Gastrocnemius medialis (tissue), 4 donors: Measurements from ENCODE around the gene ARMC3. TPM values are rescaled to one million over a fixed set of nuclear protein-coding genes. Genes with fewer than 3 reads are reported as not detected.

Experiments used
- ATAC-seq, 2 donors: fragments of 150-250 bp; one replicate each; pipeline ENCODE4 v1.9.1; 2016
- DNase-seq, 2 donors: peaks; one replicate each; pipeline ENCODE4 v3.0.0-alpha.2; 2019
- H3K27ac ChIP-seq, 4 donors: fragments of 200-600 bp; sonication (generic); 1 replicate in 1 of 4; 2 replicates in 3 of 4; pipeline ENCODE4 v1.5.1; 2016 to 2018; ENCODE audit warnings: mild to moderate bottlenecking in 2 of 4, moderate library complexity in 1 of 4
- H3K27me3 ChIP-seq, 3 donors: fragments of 200-600 bp; sonication (generic) in 2 of 3; 1 replicate in 1 of 3; 2 replicates in 2 of 3; pipeline versions ENCODE4 v1.5.1 to v1.6.0; 2016 to 2019; ENCODE audit warnings: mild to moderate bottlenecking in 1 of 3, moderate library complexity in 1 of 3
- H3K36me3 ChIP-seq, 2 donors: fragments of 200-600 bp; sonication (generic) in 1 of 2; one replicate each; pipeline ENCODE4 v1.5.1; 2017 to 2018
- H3K4me1 ChIP-seq, 2 donors: fragments of 200-600 bp; sonication (generic) in 1 of 2; one replicate each; pipeline ENCODE4 v1.5.1; 2016 to 2017; ENCODE audit warnings: mild to moderate bottlenecking in 2 of 2
- H3K4me3 ChIP-seq, 4 donors: fragments of 200-600 bp; sonication (generic) in 3 of 4; 1 replicate in 1 of 4; 2 replicates in 3 of 4; pipeline ENCODE4 v1.5.1; 2016 to 2019; ENCODE audit warnings: mild to moderate bottlenecking in 2 of 4
- H3K9me3 ChIP-seq, 3 donors: fragments of 200-600 bp; sonication (generic) in 2 of 3; 1 replicate in 1 of 3; 2 replicates in 2 of 3; pipeline ENCODE4 v1.5.1; 2016 to 2019
- POLR2A ChIP-seq, 2 donors: fragments of 450-650 bp; IDR thresholded peaks; one replicate each; pipeline ENCODE4 v1.6.1; 2017; ENCODE audit warnings: antibody characterized with exemption in 2 of 2, mild to moderate bottlenecking in 2 of 2, moderate library complexity in 2 of 2
- in situ Hi-C, 4 donors: fragments of 200-750 bp; cut with MboI; loops; one replicate each; pipeline versions ENCODE4 v1.15.0 to v1.8.0; 2017; ENCODE audit warnings: low sequenced_read_pairs in 4 of 4
- intact Hi-C: fragments of 100-400 bp; cut with DNase I; formaldehyde crosslinking; loops from one replicate; pipeline ENCODE4 v1.15.1; 2023; ENCODE audit warnings: low total_unique reads
- total RNA-seq, 4 donors: library from RNA; depleted of rRNA; stranded (reverse); fragments of >200 nt; gene quantifications; one replicate each; pipeline versions ENCODE4 v1.1.0 to v1.2.3, GENCODE V29; 2016
- TF ChIP-seq, protein P1 (sequence below), 5 experiments: fragments of 450-650 bp in 3 of 5; fragments of 200-600 bp in 2 of 5; sonication (generic) in 2 of 5; IDR thresholded peaks in 4 of 5; conservative IDR thresholded peaks in 1 of 5; 1 replicate in 4 of 5; 2 replicates in 1 of 5; pipeline ENCODE4 v1.5.1; 2016 to 2019; ENCODE audit warnings: antibody characterized with exemption in 5 of 5, mild to moderate bottlenecking in 3 of 5, moderate library complexity in 3 of 5

ARMC3 gene
- total RNA-seq, 4 donors from 2014 or later = not detected

DNA sequence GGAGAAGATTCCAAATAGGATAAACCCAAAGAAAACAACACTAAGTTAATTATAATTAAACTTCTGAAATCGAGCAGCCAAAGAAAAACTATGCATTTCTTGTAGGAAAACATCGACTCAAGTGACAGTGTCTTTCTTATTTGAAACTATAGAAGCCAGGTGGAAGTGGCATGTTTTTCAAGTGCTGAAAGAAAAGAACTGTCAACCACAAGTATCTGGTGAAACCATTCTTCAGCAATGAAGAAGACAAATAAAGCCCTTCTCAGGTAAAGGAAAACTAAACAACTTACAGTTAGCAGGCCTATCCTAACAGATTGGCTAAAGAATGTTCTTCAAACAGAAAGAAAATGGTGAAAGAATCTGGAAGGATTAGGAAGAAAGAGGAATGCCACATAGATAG is 96.1 kb downstream of the ARMC3 start:
- H3K36me3 ChIP-seq = no peaks in the 10 kb centered on the region
- no peak overlapping the region for H3K27ac ChIP-seq
- in situ Hi-C loops = no loop called here
- ATAC-seq = no peak
- H3K27me3 ChIP-seq = no peaks in the 10 kb centered on the region
- no peaks in the 10 kb centered on the region for H3K4me1 ChIP-seq
- H3K4me3 ChIP-seq = no peak overlapping the region
- no peak for DNase-seq
- H3K9me3 ChIP-seq = no peaks in the 10 kb centered on the region
- TF ChIP-seq, protein P1, sequence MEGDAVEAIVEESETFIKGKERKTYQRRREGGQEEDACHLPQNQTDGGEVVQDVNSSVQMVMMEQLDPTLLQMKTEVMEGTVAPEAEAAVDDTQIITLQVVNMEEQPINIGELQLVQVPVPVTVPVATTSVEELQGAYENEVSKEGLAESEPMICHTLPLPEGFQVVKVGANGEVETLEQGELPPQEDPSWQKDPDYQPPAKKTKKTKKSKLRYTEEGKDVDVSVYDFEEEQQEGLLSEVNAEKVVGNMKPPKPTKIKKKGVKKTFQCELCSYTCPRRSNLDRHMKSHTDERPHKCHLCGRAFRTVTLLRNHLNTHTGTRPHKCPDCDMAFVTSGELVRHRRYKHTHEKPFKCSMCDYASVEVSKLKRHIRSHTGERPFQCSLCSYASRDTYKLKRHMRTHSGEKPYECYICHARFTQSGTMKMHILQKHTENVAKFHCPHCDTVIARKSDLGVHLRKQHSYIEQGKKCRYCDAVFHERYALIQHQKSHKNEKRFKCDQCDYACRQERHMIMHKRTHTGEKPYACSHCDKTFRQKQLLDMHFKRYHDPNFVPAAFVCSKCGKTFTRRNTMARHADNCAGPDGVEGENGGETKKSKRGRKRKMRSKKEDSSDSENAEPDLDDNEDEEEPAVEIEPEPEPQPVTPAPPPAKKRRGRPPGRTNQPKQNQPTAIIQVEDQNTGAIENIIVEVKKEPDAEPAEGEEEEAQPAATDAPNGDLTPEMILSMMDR (IDR thresholded peaks at IDR 0.05 in 4 of 5, conservative IDR thresholded peaks at IDR 0.05 in 1 of 5) = no peak
- TF ChIP-seq POLR2A (IDR thresholded peaks at IDR 0.05) = no peak
- intact Hi-C loops = no loop called here

DNA sequence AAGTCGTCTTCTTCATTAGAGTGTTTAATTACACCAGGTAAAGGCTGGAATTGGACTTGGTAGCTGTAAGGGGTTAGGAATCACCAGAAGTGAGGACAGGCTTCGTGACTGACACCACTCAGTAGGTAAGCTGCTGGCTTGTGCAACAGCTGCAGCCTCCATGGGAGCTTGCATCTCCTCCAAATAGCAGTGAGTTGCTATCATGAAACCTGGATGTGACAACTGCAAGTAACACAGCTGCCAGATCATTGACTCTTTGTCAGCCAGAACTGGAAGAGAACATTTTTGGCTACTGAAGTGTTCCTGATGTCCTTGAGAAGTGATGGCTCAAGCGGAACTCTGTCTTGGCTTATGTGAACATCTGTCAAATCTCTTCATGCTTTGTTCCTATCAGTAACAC is 103.5 kb downstream of the ARMC3 start:
- in situ Hi-C loops (no loop called here), intact Hi-C loops (no loop called here)
- no peaks in the 10 kb centered on the region for H3K36me3 ChIP-seq
- DNase-seq (no peak), ATAC-seq (no peak)
- H3K4me1 ChIP-seq = no peaks in the 10 kb centered on the region
- no peak overlapping the region for H3K4me3 ChIP-seq
- TF ChIP-seq, protein P1 (IDR thresholded peaks at IDR 0.05 in 4 of 5, conservative IDR thresholded peaks at IDR 0.05 in 1 of 5) = no peak
- no peak for TF ChIP-seq POLR2A (IDR thresholded peaks at IDR 0.05)
- H3K27ac ChIP-seq = no peak overlapping the region
- H3K27me3 ChIP-seq = no peaks in the 10 kb centered on the region
- H3K9me3 ChIP-seq = no peaks in the 10 kb centered on the region

DNA sequence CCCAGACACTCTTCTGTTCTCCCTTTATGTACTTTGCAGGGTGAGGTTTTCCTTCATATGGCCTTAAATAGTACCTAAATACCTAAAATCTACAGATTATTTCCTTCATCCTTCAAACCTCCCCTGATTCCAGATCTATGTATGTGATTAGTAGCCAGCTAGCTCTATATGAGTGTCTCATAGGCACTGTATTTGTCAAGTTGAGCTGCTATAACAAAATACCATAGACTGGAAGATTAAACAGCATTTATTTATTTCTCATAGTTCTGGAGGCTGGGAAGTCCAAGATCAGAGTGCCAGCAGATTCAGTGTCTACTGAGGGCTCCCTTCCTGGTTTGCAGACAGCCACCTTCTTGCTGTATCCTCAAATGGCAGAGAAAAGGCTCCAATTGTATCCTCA is 106.9 kb downstream of the ARMC3 start:
- H3K9me3 ChIP-seq = no peaks in the 10 kb centered on the region
- H3K27ac ChIP-seq = no peak overlapping the region
- ATAC-seq (no peak), DNase-seq (no peak)
- no peak overlapping the region for H3K4me3 ChIP-seq
- TF ChIP-seq POLR2A (IDR thresholded peaks at IDR 0.05) = no peak
- TF ChIP-seq, protein P1 (IDR thresholded peaks at IDR 0.05 in 4 of 5, conservative IDR thresholded peaks at IDR 0.05 in 1 of 5) = no peak
- intact Hi-C loops = no loop called here
- in situ Hi-C loops = no loop called here
- no peaks in the 10 kb centered on the region for H3K4me1 ChIP-seq
- no peaks in the 10 kb centered on the region for H3K36me3 ChIP-seq
- H3K27me3 ChIP-seq = no peaks in the 10 kb centered on the region

DNA sequence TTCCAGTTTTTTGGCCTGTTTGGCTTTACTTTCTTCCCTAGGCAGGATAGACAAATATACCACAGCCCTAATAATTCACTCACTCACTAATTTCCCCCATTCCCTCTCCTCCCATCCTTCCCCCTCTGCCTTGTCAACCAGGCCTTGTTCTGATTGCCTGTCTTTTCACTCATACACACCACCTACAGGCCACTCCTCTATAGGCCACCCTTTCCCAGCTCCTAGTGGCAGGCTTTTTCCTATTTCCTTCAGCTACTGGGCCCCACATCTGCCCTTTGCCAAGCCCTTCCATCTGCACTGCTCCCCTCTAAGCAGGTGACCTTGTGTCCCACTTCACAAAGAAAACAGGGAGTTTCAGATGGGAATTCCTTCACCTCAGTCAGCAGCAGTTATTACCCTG is 107.7 kb downstream of the ARMC3 start:
- H3K36me3 ChIP-seq = no peaks in the 10 kb centered on the region
- H3K9me3 ChIP-seq = no peaks in the 10 kb centered on the region
- in situ Hi-C loops (no loop called here), intact Hi-C loops (no loop called here)
- ATAC-seq (no peak), DNase-seq (no peak)
- H3K4me1 ChIP-seq = no peaks in the 10 kb centered on the region
- H3K27me3 ChIP-seq = no peaks in the 10 kb centered on the region
- no peak overlapping the region for H3K27ac ChIP-seq
- no peak overlapping the region for H3K4me3 ChIP-seq
- TF ChIP-seq POLR2A (IDR thresholded peaks at IDR 0.05) = no peak
- TF ChIP-seq, protein P1 (IDR thresholded peaks at IDR 0.05 in 4 of 5, conservative IDR thresholded peaks at IDR 0.05 in 1 of 5) = no peak

DNA sequence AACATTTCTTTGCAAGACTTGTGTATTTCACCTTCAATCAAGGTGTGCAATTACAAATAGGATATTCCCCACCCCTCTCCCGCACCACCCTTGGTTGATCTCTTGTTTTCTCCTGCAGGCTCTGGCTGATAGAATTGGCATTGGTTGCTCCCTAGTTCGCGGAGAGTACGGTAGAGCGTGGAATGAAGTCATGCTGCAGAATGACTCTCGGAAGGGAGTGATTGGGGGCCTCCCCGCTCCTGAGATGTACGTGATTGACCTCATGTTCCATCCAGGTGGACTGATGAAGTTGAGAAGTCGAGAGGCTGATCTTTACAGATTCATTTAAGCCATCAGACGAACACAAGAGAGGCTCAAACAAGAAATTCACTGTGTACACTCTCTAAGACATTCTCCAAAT is 109.3 kb downstream of the ARMC3 start:
- H3K36me3 ChIP-seq = no peaks in the 10 kb centered on the region
- no peaks in the 10 kb centered on the region for H3K27me3 ChIP-seq
- no peak overlapping the region for H3K27ac ChIP-seq
- no peak for TF ChIP-seq POLR2A (IDR thresholded peaks at IDR 0.05)
- TF ChIP-seq, protein P1 (IDR thresholded peaks at IDR 0.05 in 4 of 5, conservative IDR thresholded peaks at IDR 0.05 in 1 of 5) = no peak
- ATAC-seq (no peak), DNase-seq (no peak)
- no peaks in the 10 kb centered on the region for H3K9me3 ChIP-seq
- in situ Hi-C loops (no loop called here), intact Hi-C loops (no loop called here)
- H3K4me1 ChIP-seq = no peaks in the 10 kb centered on the region
- no peak overlapping the region for H3K4me3 ChIP-seq
